Psoas muscle (tissue), 8 donors: ENCODE results near the gene ADGRG6. TPM values are rescaled to one million over a fixed set of nuclear protein-coding genes. Genes with fewer than 3 reads are reported as not detected.

ENCODE experiments used
- ATAC-seq, 4 donors: fragments of 200-7000 bp; cut with Tn5 transposase; one replicate each; pipeline ENCODE4 v1.9.1; 2020; ENCODE audit warnings: moderate library complexity in 3 of 4, mild to moderate bottlenecking in 2 of 4
- DNase-seq, 2 donors: peaks; one replicate each; pipeline ENCODE4 v3.0.0-alpha.2; 2020
- H3K27ac ChIP-seq: fragments of 200-600 bp; one replicate; pipeline ENCODE4 v1.8.0; 2022
- H3K27me3 ChIP-seq, 3 donors: fragments of 200-600 bp in 1 of 3; one replicate each; pipeline versions ENCODE4 v1.6.1 to v1.8.0; 2013 to 2022; ENCODE audit warnings: low read length in 2 of 3, mild to moderate bottlenecking in 2 of 3, moderate library complexity in 1 of 3; ENCODE audit not compliant: insufficient read depth in 3 of 3
- H3K36me3 ChIP-seq, 2 donors: fragments of 200-600 bp in 1 of 2; one replicate each; pipeline versions ENCODE4 v1.6.1 to v1.8.0; 2013 to 2022; ENCODE audit warnings: low read depth in 1 of 2, mild to moderate bottlenecking in 1 of 2, moderate library complexity in 1 of 2; ENCODE audit not compliant: insufficient read depth in 1 of 2
- H3K4me1 ChIP-seq: fragments of 200-600 bp; one replicate; pipeline ENCODE4 v1.8.0; 2022
- H3K4me3 ChIP-seq: fragments of 200-600 bp; one replicate; pipeline ENCODE4 v1.8.0; 2022; ENCODE audit warnings: mild to moderate bottlenecking
- H3K9me3 ChIP-seq: fragments of 200-600 bp; one replicate; pipeline ENCODE4 v1.8.0; 2022
- WGBS, 3 donors: extraction: QIAGEN DNeasy Blood & Tissue Kit; methylation state at CpG; one replicate each; pipeline versions ENCODE4 v1.1.6 to v1.1.7; 2013; 5-methylcytosine and 5-hydroxymethylcytosine counted together
- intact Hi-C, 2 donors: fragments of 100-400 bp; cut with DNase I; formaldehyde crosslinking; loops; one replicate each; pipeline versions ENCODE4 v1.11.0 to v1.14.2; 2022
- polyA plus RNA-seq, 3 donors: library from polyadenylated mRNA; stranded (reverse); fragments of 200-250 nt; gene quantifications; one replicate each; pipeline ENCODE4 v1.2.3, GENCODE V29; 2013
- total RNA-seq, 4 donors: library from RNA; stranded (reverse); fragmentation: NEBNext Ultra II Directional in 2 of 4; extraction: Animal tissue kit (Norgen Biotek cat#: 25700) in 2 of 4; gene quantifications; one replicate each; pipeline versions ENCODE4 v1.2.1 to v1.2.4, GENCODE V29; 2021 to 2023
- TF ChIP-seq, protein P1 (sequence below): fragments of 200-600 bp; IDR thresholded peaks from one replicate; pipeline ENCODE4 v1.8.0; 2022; ENCODE audit warnings: antibody characterized with exemption
- donor health status: healthy with polysubstance abuse.
- donor health status: DM: no; HTN: no; CAD: no; lungs with moderate emphysema.
- donor health status: Bipolar disorder and iron deficiency.
- donor health status: healthy.
- donor health status: DM: yes; HTN: yes; CAD: no.
- donor health status: DM: no; HTN: no; CAD: no.
- donor health status: DM: no; HTN: no; CAD: no.
- donor health status: DM: yes; HTN: yes; CAD: no.

Gene ADGRG6
- total and polyA plus RNA-seq, 7 donors, result 0.32 to 2.3 (median 0.59) TPM

DNA sequence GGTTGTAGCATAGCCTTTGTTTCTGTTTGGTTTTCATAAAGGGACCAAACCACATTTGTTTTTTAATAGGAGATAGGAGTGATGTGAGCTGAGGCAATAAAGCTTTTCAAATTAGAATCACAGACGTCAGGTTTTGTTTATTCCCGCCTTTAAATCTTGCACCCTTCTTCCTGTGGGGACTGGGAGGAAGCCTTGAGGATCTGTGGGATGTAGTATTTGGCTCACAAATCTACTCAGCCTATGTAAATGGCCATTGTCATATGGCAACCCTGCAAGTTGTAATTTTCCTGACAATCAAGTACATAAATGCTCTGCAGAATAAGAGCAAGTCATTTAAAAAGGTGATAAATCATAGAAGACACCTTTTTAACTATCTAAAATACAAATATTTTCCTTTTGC, 110.4 kb downstream of the ADGRG6 start:
- Histone ChIP-seq H3K27me3 (no peaks in the 10 kb centered on the region), H3K27ac (no peak overlapping the region), H3K9me3 (no peaks in the 10 kb centered on the region), H3K4me1 (no peaks in the 10 kb centered on the region), H3K4me3 (no peak overlapping the region), H3K36me3 (no peaks in the 10 kb centered on the region)
- TF ChIP-seq, protein P1, sequence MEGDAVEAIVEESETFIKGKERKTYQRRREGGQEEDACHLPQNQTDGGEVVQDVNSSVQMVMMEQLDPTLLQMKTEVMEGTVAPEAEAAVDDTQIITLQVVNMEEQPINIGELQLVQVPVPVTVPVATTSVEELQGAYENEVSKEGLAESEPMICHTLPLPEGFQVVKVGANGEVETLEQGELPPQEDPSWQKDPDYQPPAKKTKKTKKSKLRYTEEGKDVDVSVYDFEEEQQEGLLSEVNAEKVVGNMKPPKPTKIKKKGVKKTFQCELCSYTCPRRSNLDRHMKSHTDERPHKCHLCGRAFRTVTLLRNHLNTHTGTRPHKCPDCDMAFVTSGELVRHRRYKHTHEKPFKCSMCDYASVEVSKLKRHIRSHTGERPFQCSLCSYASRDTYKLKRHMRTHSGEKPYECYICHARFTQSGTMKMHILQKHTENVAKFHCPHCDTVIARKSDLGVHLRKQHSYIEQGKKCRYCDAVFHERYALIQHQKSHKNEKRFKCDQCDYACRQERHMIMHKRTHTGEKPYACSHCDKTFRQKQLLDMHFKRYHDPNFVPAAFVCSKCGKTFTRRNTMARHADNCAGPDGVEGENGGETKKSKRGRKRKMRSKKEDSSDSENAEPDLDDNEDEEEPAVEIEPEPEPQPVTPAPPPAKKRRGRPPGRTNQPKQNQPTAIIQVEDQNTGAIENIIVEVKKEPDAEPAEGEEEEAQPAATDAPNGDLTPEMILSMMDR, result no peak
- ATAC-seq, result no peak
- intact Hi-C loops, result no loop called here
- no peak for DNase-seq
- WGBS, 3 donors, result 24 to 34% (median 32%) methylated on average over 2 of the region's 2 CpGs

- ATAC-seq (no peak), DNase-seq (no peak)
- H3K27me3 ChIP-seq, result no peaks in the 10 kb centered on the region
- H3K4me3 ChIP-seq, result no peak overlapping the region
- intact Hi-C loops, result no loop called here
- no peaks in the 10 kb centered on the region for H3K9me3 ChIP-seq
- 77 to 86% (median 80%) methylated on average over 2 of the region's 2 CpGs for WGBS, 3 donors
- H3K4me1 ChIP-seq, result no peaks in the 10 kb centered on the region
- H3K27ac ChIP-seq, result no peak overlapping the region
- TF ChIP-seq, protein P1, result no peak
- H3K36me3 ChIP-seq, result no peaks in the 10 kb centered on the region
These were observed 110.9 kb downstream of the ADGRG6 start for GRCh38 chr6:142412658-142413057.

DNA sequence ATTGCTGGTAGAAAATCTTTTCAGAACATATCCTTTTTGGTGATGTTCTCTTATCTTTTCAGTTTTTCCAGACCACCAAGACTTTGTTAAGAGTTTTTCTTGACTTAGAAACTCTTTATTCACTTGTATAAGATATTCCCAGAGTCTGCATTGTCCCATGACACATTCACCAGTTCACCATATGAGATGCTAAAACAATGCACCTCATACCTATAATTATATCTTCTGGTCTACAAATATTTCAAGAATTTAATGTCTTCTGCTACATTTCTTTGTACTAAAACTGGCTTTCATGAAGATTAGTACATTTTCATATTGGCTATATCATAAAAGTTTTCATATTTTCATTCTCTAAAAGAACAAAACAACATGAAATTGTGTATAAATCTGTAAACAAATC, 111.3 kb downstream of the ADGRG6 start:
- Histone ChIP-seq H3K4me1 (no peaks in the 10 kb centered on the region), H3K27ac (no peak overlapping the region), H3K36me3 (no peaks in the 10 kb centered on the region), H3K4me3 (no peak overlapping the region), H3K9me3 (no peaks in the 10 kb centered on the region), H3K27me3 (no peaks in the 10 kb centered on the region)
- TF ChIP-seq, protein P1, result no peak
- ATAC-seq (no peak), DNase-seq (no peak)
- intact Hi-C loops, result no loop called here

DNA sequence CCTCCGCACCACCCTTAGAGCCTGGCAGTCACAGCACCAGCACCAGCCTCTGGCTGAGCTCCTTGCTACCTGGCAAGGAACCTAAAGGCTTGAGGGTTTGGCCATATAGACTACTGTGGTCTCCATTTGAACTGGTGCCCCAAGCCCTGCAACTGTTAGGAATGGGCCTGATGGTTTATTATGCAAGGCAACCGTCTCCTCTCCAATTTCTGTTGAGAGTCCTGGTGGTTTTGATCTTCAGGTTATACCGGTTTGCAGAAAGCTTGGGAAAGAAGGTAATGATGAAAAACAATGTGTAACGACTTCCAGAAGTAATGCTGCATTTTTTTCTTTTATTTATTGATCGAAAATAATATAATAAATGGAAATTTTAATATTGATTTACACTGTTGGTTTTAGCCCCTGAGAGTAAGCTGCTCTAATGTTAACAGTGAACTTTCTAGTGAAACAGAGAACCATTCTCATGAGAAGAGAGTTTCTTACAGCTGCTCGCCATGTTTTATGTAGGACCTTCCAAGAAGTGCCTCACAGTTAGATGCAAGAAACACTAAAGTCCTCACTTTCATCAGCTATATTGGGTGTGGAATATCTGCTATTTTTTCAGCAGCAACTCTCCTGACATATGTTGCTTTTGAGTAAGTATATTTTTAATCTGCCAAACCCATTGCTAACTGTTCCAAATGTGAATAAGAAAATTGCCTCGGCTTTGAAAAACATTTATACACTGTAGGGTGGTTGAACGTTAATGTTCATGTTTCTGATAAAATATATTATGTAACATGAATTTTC, 112.8 kb downstream of the ADGRG6 start:
- 83 to 84% (median 84%) methylated on average over 8 of the region's 8 CpGs for WGBS, 3 donors
- Histone ChIP-seq H3K4me3 (no peak overlapping the region), H3K36me3 (no peaks in the 10 kb centered on the region), H3K27me3 (no peaks in the 10 kb centered on the region), H3K9me3 (no peaks in the 10 kb centered on the region), H3K4me1 (no peaks in the 10 kb centered on the region), H3K27ac (no peak overlapping the region)
- intact Hi-C loops, result no loop called here
- ATAC-seq (no peak), DNase-seq (no peak)
- TF ChIP-seq, protein P1, result no peak

GRCh38 chr6:142416179-142416578, 114.4 kb downstream of the ADGRG6 start:
- H3K4me3 ChIP-seq, result no peak overlapping the region
- intact Hi-C loops, result no loop called here
- H3K36me3 ChIP-seq, result no peaks in the 10 kb centered on the region
- no peaks in the 10 kb centered on the region for H3K9me3 ChIP-seq
- no peaks in the 10 kb centered on the region for H3K27me3 ChIP-seq
- H3K4me1 ChIP-seq, result no peaks in the 10 kb centered on the region
- H3K27ac ChIP-seq, result no peak overlapping the region
- TF ChIP-seq, protein P1, result no peak
- no peak for ATAC-seq
- 27 to 36% (median 29%) methylated on average over 3 of the region's 3 CpGs for WGBS, 3 donors
- DNase-seq, result no peak
